SJCRH30 (cell line): ENCODE data around the gene NFIX. TPM values are rescaled to one million over a fixed set of nuclear protein-coding genes. Genes with fewer than 3 reads are reported as not detected.

Experiments
- DNase-seq, 2 experiments: peaks; one replicate each; pipeline ENCODE4 v3.0.0-alpha.2; 2015 to 2020
- H3K27ac ChIP-seq: fragments of 250-450 bp; sonication (Bioruptor Pico); 2 replicates; pipeline ENCODE4 v1.5.1; 2020; ENCODE audit warnings: mild to moderate bottlenecking, moderate library complexity
- H3K27me3 ChIP-seq: fragments of 250-450 bp; sonication (Bioruptor Pico); 2 replicates; pipeline ENCODE4 v1.5.1; 2020; ENCODE audit warnings: mild to moderate bottlenecking, moderate library complexity
- H3K36me3 ChIP-seq: fragments of 250-450 bp; sonication (Bioruptor Pico); 2 replicates; pipeline ENCODE4 v1.5.1; 2020; ENCODE audit warnings: mild to moderate bottlenecking, moderate library complexity
- H3K4me1 ChIP-seq: fragments of 250-450 bp; sonication (Bioruptor Pico); 2 replicates; pipeline ENCODE4 v1.5.1; 2020; ENCODE audit warnings: mild to moderate bottlenecking, moderate library complexity
- H3K4me3 ChIP-seq: fragments of 250-450 bp; sonication (Bioruptor Pico); 2 replicates; pipeline ENCODE4 v1.5.1; 2020; ENCODE audit warnings: mild to moderate bottlenecking, moderate library complexity
- H3K9me3 ChIP-seq: fragments of 250-450 bp; sonication (Bioruptor Pico); replicated peaks from 2 replicates; pipeline ENCODE4 v1.5.1; 2020; ENCODE audit warnings: mild to moderate bottlenecking, moderate library complexity
- total RNA-seq: library from RNA; depleted of rRNA; stranded (reverse); fragments of >200 nt; shearing (Covaris generic); gene quantifications from 2 replicates; pipeline ENCODE4 v1.2.3, GENCODE V29; 2014

NFIX gene
- total RNA-seq, 1 experiment from 2014 or later = 20.2 TPM

DNA sequence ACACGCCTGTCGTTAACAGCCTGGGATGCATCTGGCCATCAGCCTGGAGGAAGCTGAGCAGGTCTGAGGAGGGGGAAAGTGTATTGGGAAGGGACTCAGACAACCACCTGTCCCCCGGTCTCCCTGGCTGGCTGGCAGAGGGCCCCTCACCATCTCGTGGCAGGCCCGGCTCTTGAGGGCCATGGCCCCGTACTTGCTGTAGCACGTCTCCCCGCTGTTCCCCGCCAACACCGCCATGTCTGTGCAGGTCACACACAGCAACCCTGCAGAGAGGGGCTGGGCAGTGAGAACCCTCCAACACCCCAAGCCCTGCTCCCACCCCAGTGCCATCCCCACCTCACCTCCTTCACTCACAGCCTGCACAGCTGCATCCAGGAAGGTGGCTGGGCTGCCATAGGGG, 117.3 kb downstream of the NFIX start:
- no peak overlapping the region for H3K4me3 ChIP-seq
- no peaks in the 10 kb centered on the region for H3K9me3 ChIP-seq
- H3K4me1 ChIP-seq = no peaks in the 10 kb centered on the region; the same call in 1 of the 2 replicates
- H3K27ac ChIP-seq = no peak overlapping the region
- DNase-seq = no peak
- peaks cover 48% of the 10 kb centered on the region for H3K36me3 ChIP-seq
- H3K27me3 ChIP-seq = no peaks in the 10 kb centered on the region

DNA sequence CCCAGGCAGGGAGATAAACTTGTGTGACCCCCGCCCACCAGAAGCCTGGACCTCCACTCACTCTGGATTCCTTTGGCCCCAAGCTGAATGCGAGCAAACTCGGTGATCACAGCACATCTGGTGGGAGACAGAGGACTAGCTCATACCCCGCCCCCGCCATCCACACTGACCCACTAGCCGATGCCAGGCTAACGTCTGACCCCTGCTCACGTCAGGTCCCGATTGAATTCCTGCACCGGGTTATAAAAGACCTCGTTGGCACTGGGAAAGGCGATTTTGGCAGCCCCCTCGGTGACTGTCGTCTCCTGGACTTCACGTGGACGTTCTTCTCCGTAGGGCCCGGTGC, 120.6 kb downstream of the NFIX start:
- Histone ChIP-seq H3K27me3 (no peaks in the 10 kb centered on the region), H3K36me3 (peaks cover 29% of the 10 kb centered on the region), H3K27ac (peak overlapping the region; percentile 95), H3K4me3 (peak overlapping the region; percentile 83), H3K9me3 (no peaks in the 10 kb centered on the region), H3K4me1 (no peaks in the 10 kb centered on the region; the same call in 1 of the 2 replicates)
- DNase-seq = no peak

DNA sequence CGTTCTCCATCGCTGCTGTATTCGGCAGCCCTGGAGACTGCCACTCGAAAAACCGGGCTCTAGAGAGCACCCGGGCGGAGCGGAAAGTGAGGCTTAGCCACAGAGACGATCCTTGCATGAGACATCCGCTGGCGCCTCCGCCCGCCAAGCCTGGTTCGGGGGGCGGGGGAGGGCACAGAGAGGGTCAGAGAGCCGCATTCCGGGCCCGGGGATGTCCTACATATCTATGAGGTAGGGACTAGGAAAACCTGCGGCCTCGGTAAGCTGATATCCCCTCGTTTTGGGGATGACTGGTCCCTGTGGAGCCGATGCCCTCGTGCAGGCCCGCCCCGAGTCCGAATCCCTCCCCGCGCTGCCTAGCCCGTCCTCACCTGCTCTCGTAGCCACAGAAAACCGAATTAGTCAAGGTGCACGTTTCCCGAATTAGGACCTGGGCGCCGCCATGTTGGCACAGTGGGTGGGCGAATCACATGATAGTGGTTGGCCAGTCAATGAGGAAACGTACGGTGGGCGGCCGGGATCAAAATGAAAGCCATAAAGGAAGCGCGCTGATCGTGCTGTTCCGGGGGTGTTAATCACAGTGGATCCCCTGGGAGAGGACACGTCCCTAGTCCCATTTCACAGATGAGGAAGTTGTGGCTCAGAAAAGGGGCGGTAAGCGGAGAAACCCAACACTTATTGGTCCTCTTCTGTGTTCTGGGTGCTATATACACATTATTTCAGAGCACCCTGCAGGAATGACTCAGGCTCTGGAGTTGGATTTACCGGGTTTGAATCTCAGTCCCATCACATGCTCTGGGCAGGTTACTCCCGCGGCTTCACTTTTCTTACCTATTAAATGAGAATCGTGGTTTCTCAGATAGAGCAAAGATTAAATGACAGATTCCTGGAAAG, 121.3 kb downstream of the NFIX start, which contains the start of gene TRMT1:
Gene TRMT1, minus strand, starts transcription at position 459 of the 894 bp plus-strand sequence. Its CDS starts 341 bp downstream, at position 118.
- no peaks in the 10 kb centered on the region for H3K27me3 ChIP-seq
- peak; percentile 98 for DNase-seq
- H3K4me1 ChIP-seq = no peaks in the 10 kb centered on the region; the same call in 1 of the 2 replicates
- peak within 1 kb of the TSS; percentile 95 for H3K27ac ChIP-seq
- H3K9me3 ChIP-seq = no peaks in the 10 kb centered on the region
- H3K4me3 ChIP-seq = peak within 1 kb of the TSS; percentile 83
- H3K36me3 ChIP-seq = peaks cover 31% of the 10 kb centered on the region

DNA sequence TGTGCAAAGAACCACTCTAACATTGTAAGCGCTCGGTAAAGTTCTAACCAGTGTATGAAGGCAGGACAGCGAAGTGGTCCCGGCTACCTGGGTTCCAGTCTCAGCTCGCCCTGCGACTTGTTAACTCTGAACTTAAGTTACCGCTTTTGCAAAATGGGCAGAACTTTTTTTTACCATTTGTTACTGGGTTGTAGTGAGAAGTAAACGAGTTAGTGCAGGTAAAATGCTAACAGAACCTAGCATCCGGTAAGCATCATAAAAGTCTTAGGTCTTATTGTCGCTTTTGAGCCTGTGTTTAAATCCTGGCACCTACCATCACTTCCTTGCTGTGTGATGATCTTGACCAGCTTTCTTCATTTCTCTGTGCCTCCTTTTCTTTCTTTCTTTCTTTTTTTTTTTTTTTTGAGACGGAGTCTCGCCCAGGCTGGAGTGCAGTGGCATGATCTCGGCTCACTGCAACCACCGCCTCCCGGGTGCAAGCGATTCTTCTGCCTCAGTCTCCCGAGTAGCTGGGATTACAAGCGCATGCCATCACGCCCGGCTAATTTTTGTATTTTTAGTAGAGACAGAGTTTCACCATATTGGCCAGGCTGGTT, 122.0 kb downstream of the NFIX start:
- Histone ChIP-seq H3K36me3 (peaks cover 30% of the 10 kb centered on the region), H3K9me3 (no peaks in the 10 kb centered on the region), H3K27ac (peak overlapping the region; percentile 95; the same call in 1 of the 2 replicates), H3K27me3 (no peaks in the 10 kb centered on the region), H3K4me3 (peak overlapping the region; percentile 83), H3K4me1 (no peaks in the 10 kb centered on the region; the same call in 1 of the 2 replicates)
- peak in 1 of 2 experiments; percentile 38 for DNase-seq

DNA sequence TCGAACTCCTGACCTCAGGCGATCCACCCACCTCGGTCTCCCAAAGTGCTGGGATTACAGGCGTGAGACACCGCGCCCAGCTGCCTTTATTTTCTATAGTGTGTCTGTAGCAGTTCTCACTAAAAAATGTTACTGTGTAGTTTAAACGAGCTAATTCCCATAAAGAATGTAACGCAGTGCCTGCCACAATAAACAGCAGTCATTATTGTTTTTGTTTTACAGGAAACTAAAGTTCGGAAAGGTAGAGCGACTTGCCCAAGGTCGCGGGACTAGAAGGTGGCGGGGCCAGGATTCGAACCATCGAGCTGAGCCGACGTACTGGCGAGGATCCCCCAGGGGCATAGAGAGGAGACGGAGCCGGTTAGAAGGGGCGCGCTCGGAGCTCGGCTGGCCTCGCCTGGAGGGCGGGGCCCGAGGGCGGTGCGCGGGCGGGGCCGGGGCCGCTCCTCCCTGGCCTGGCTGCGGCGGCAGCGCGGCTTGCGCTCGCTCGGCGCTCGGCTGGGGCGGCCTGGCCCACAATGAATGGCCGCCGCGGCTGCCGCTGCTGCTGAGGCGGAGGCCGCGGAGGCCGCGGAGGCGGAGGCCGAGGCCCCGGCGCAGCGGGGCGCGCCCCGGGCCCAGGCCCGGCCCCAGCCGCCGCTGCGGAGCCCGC, 122.6 kb downstream of the NFIX start, which contains the start of gene NACC1:
Gene NACC1, plus strand, starts transcription at position 493 of the 652 bp plus-strand sequence. CDS start 16,944 bp downstream, outside the sequence.
- H3K27me3 ChIP-seq = no peaks in the 10 kb centered on the region
- peak within 1 kb of the TSS; percentile 98 for H3K4me3 ChIP-seq
- H3K27ac ChIP-seq = peak within 1 kb of the TSS; percentile 67; the same call in 1 of the 2 replicates
- peak; percentile 96 to 98 for DNase-seq
- no peaks in the 10 kb centered on the region for H3K9me3 ChIP-seq
- peaks cover 30% of the 10 kb centered on the region for H3K36me3 ChIP-seq
- no peaks in the 10 kb centered on the region; the same call in 1 of the 2 replicates for H3K4me1 ChIP-seq

DNA sequence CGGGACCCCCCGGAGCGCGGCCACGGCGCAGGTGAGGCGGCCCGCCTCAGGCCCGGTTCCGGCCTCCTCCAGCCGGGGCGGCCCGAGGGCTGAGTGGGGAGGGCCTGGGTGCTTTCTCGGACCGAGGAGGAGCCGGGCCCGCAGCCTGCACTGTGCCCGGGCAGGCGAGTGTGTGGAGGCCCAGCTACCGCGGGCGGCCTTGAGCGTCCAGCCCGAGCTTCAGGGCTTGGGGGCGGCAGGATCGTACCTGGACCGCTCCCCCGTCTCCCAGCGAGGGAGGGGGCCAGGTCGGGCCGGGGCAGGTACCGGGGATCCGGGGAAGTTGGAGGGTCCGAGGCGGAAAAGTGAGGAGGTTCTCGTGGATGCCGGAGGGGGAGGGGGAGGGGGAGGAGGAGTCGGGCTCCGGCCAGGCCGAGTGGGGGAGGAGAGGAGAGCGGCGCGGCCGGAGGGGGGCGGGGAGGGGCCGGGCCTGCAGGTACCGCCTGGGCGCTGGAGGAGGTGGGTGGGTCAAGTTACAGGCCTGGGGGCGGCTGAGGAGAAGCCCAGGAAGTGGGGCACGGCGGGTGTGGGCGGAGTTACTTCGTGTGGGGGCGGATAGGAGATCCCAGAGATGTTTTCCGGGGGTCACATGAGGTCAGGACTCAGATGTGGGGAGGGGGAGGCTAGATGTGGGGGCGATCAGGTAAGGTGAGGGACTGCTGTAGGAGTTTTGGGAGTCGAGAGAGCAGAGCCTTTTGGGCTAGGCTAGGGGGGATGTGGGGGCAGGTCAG, 123.3 kb downstream of the NFIX start:
- no peaks in the 10 kb centered on the region; the same call in 1 of the 2 replicates for H3K4me1 ChIP-seq
- peaks cover 28% of the 10 kb centered on the region for H3K36me3 ChIP-seq
- H3K27me3 ChIP-seq = no peaks in the 10 kb centered on the region
- H3K27ac ChIP-seq = peak overlapping the region; percentile 67; the same call in 1 of the 2 replicates
- H3K9me3 ChIP-seq = no peaks in the 10 kb centered on the region
- DNase-seq = peak; percentile 81 to 88
- peak overlapping the region; percentile 98 for H3K4me3 ChIP-seq

DNA sequence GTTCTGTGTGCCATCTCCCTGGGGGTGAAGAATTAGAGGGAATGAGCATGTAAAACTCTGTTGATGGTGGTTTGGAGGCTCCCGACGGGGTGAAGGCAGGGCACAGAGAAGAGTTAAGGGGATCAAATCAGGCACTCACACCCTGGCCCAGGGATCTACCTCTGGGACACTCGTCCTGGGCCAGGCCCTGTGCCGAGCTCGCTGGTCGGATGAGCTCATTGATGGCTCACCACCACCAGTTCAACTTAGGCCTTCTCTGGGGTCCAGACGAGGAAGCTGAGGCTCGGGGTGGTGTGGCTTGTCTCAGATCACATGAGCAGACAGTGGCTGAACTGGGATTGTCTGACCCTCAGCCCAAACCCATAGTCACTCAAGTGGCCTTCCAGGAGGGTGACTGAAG, 124.4 kb downstream of the NFIX start:
- Histone ChIP-seq H3K4me1 (no peaks in the 10 kb centered on the region; the same call in 1 of the 2 replicates), H3K36me3 (peaks cover 27% of the 10 kb centered on the region), H3K27me3 (no peaks in the 10 kb centered on the region), H3K27ac (no peak overlapping the region), H3K4me3 (no peak overlapping the region), H3K9me3 (no peaks in the 10 kb centered on the region)
- DNase-seq = no peak

DNA sequence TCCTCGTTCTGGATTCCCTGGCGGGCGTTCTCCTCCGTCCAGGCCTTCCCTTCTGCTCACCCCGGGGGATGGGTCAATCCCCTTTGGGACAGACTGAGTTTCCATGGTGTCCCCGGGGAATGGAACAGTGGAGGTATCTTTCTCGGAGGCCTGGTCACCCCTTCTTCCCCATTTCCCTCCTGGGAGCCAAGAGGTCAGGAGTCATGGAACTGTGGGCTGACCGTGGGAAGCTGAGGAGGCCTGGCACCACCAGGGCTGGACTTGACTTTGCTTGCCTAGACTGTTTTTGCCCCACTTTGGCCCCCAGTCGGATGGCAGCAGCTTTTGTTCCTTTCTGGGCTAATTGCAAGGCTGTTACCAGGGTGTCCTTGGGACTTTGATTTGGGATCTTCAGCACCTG, 124.8 kb downstream of the NFIX start:
- Histone ChIP-seq H3K4me3 (no peak overlapping the region), H3K9me3 (no peaks in the 10 kb centered on the region), H3K27ac (no peak overlapping the region), H3K4me1 (no peaks in the 10 kb centered on the region; the same call in 1 of the 2 replicates), H3K36me3 (peaks cover 27% of the 10 kb centered on the region), H3K27me3 (no peaks in the 10 kb centered on the region)
- DNase-seq = no peak

DNA sequence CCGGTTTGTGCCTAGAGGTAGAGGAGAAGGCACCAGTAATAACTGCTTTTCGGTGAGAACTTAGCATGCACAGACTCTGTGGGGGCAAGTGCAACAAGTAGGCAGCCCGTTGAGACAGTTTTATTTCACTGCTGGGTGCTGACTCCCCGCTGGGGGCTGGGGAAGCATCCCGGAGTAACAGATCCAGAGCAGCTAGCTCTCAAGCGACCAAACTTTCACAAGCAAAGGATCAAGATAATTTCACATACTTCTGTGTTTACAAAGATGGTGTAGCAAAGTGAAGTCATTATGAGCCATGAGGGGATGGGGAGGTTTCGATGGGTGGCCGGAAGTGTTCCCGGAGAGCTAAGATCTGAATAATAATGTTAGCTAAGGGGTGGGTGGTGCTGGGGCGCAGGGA, 125.5 kb downstream of the NFIX start:
- H3K4me3 ChIP-seq = no peak overlapping the region
- H3K27me3 ChIP-seq = no peaks in the 10 kb centered on the region
- no peaks in the 10 kb centered on the region for H3K4me1 ChIP-seq
- peaks cover 28% of the 10 kb centered on the region for H3K36me3 ChIP-seq
- no peaks in the 10 kb centered on the region for H3K9me3 ChIP-seq
- no peak for DNase-seq
- H3K27ac ChIP-seq = no peak overlapping the region

DNA sequence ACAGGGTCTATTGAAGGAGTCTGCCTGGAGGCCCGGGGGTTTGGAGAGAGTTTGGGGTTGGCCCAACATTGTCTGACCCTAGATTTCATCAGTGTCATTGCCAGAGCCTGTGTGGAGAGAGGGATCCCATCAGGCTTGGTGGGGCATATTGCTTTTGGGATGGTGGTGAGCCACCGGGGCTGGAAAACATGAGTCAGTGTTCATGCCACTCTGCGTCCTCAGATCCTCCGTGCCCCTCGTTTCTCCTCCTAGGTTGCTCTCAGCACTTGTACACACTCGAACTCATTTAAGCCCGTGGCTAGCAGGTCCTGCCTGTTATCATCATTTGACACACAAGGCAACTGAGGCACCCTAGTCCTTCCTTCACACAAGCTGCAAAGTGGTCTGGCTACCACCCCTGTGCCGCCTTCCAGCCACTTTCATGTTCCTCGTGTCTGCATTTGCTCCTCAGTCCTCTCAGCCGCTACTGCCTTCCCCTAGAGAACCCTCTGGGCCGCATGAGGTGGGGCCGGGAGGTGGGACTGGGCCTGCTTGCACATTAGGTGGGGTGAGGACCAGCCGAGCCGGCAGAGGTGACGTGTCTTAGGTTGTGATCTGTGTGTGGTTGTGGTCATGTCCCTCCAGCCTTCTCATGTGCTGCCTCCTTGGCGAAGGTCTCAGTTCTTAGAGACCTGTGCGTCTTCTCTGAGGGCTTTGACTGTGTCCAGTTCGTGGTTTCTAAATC, 126.4 kb downstream of the NFIX start:
- no peak overlapping the region for H3K4me3 ChIP-seq
- DNase-seq = no peak
- no peaks in the 10 kb centered on the region for H3K27me3 ChIP-seq
- H3K36me3 ChIP-seq = peaks cover 35% of the 10 kb centered on the region
- H3K4me1 ChIP-seq = 0 out of 2 replicates have a peak, but pooled peaks cover 3% of the 10 kb centered on the region
- no peaks in the 10 kb centered on the region for H3K9me3 ChIP-seq
- no peak overlapping the region for H3K27ac ChIP-seq

DNA sequence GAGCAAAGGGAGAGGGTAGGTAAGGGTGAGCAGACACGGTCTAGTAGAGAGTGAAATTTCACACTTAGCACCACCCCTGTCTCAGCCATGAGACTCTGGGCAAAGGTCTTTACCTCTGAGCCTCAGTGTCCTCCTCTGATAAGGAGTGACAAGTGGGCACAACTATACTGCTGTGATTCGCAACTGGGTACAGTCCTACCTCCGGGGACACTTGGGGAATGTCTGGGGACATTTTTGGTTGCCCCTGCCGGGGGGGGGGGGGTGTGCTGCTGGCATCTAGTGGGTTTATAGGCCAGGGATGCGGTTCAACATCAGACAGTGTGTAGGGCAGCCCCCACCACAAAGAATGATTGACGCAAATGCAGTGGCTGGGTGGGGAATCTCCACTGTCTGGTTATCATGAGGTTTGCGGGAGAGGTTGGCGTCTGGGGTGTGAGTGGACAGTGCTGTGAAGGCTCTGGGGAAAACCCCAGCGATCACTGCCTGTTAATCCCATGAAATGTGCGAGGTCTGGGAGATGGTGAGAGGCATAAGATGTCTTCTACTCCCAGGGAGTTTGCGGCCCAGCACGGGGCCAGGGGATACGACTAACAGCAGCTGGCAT, 127.1 kb downstream of the NFIX start:
- Histone ChIP-seq H3K27ac (no peak overlapping the region), H3K4me1 (peaks cover 4% of the 10 kb centered on the region), H3K9me3 (no peaks in the 10 kb centered on the region), H3K4me3 (no peak overlapping the region), H3K27me3 (no peaks in the 10 kb centered on the region), H3K36me3 (peaks cover 38% of the 10 kb centered on the region)
- no peak for DNase-seq

DNA sequence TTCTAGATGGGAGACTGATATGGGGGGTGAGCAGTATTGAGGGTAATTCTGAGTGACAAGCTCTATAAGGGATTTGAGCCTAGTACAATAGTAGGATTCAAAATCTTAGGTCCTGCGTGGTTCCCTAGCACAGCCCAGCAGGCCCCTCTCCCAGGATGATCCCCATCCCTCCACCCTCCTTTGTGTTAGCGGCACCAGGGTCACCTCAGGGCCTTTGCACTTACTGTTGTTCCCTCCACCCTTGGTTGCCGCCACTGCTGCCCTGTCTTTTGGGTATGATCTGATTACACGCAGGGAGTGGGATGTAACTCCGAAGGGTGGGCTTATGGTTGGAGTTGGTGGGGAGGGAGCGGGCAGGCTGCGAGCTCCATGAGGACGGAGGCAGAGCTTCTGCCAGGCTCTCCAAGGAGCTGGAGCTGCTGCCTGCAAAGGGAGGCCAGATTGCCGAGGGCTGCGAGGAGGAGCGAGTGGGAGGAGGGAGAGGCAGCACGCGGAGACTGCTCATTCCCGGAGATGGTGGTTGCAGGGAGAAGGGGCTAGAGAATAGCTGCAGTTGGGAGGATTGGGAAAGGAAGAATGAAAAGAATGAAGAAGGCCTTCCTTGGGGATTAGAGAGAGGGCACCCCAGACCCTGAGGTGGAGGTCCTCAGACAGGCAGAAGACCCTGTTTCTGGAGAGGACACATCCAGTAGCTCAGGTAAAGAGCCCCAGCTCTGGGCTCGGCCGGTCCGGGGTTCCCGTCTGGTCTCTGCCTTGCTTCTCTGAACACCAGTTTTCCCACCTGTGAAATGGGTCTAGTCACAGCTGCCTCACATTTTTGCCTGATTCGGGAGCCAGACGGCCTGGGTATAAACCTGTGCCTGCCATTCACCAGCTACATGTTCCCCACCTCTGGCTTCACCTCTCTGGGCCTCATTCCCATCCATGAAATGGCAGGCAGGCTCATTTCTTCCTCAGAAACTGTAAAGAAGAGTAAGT, 128.0 kb downstream of the NFIX start:
- peaks cover 38% of the 10 kb centered on the region for H3K36me3 ChIP-seq
- no peak overlapping the region for H3K27ac ChIP-seq
- H3K27me3 ChIP-seq = no peaks in the 10 kb centered on the region
- no peak overlapping the region for H3K4me3 ChIP-seq
- H3K9me3 ChIP-seq = no peaks in the 10 kb centered on the region
- peaks cover 13% of the 10 kb centered on the region for H3K4me1 ChIP-seq
- no peak for DNase-seq
